Measurements from ENCODE around the gene GPX2.

DNA sequence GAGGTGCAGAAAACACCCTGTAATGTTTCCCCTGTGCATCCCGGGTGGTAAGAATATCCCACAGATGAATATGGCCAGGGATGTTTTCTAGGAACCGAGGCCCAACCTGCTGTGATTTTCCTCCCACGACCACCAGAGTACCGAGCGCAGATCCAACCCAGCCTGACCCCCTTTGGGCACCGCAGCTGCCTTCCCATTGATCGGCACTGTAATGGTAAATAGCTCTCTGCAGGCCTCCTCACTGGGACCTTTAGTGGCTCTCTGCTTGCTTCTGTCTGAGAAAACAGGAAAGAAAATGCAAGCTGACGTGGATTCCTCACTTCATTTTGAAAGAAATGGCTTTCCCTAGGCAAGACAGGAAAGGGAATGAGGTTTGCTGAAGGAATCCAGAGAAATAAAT, 32.0 kb upstream of the GPX2 start:
- TF ChIP-seq CTCF (IDR thresholded peaks at IDR 0.05) (no peak), POLR2A (IDR thresholded peaks at IDR 0.05) (no peak)

All from right lobe of liver (tissue), 4 donors.